Activated T-cell treated with anti-CD3 and anti-CD28 coated beads, Interleukin-2, amount 50 U/mL, for 1 hour (primary cell): ENCODE results near the gene DLL4.
"Not testable (repeated sequence)": the region's sequence is repeated elsewhere in the genome, so short reads cannot be mapped to it uniquely, and the experiment has no call there.

Experiments used
- DNase-seq: peaks from one replicate; pipeline ENCODE4 v3.0.0-alpha.2; 2020

Gene DLL4

DNA sequence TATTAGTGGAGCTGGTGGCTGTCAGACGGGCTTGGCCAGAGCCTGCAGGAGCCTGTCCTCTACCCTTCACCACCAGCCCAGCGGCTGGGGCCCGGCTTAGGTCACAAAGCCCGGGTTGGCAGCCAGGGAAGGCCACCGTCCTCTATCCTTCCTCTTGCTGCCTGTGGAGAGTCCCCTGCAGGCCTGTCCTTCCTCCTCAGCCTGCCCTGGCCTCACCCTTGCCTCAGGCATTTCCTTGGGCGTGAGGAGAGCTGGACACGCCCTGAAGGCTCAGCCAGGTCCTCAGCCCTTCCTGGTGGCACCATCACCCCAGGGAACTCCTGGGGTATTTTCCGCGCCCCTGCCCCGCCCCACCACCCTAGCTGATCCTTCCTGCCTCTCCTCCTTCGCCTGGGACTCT, 31.8 kb downstream of the DLL4 start:
- no peak for DNase-seq

DNA sequence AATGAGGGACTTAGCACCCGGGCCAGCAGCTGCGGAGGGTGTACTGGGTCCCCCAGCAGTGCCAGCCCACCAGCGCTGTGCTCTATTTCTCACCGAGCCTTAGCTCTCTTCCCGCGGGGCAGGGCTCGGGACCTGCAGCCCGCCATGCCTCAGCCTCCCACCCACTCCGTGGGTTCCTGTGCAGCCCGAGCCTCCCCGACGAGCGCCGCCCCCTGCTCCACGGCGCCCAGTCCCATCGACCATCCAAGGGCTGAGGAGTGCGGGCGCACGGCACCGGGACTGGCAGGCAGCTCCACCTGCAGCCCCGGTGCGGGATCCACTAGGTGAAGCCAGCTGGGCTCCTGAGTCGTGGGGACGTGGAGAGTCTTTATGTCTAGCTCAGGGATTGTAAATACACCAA, 32.6 kb downstream of the DLL4 start:
- not testable (repeated sequence) for DNase-seq

DNA sequence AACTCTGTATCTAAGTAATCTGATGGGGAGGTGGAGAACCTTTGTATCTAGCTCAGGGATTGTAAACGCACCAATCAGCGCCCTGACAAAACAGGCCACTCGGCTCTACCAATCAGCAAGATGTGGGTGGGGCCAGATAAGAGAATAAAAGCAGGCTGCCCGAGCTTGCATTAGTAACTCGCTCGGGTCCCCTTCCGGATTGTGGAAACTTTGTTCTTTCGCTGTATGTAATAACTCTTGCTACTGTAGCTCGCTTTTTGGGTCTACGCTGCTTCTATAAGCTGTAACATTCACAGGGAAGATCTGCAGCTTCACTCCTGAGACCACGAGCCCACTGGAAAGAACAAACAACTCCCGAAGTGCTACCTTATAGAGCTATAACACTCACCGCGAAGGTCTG, 33.2 kb downstream of the DLL4 start:
- not testable (repeated sequence) for DNase-seq

DNA sequence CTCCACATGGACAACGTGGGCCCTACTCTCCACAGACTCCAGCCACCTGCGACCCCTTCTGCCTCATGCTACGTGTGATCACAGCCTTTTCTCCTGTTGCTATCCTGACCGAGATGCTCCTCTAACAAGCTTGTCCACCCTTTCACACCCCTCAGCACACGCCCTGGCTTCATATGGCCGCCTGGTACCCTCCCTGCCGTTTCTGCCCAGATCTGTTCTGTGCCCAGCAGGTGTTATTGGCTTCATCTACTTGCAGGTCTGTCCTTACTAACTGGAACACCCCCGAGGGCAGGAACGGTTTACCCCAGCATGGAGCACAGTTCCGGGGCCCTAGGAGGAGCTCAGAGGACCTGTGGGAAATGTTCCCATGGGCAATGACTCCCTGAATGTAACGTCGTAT, 34.1 kb downstream of the DLL4 start:
- DNase-seq = no peak

DNA sequence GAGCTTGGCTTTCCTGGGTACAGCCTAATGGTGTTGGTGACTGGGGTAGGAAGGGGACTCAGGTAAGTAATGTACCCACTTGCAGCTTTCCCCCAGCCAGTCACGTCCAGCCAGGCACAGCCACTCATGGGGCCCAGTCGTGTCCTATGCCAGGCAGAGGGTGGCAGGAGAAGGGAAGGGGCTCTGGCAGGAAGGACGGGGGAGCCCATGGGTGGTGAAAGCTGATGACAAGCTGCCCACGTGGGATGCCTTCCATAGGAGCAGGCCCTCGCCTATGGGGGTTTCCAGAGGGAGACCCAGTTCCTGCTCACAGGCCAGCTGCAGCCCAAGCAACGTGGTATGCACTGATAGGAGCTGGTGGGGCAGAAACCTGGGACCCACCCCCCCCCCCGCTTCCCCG, 34.9 kb downstream of the DLL4 start:
- DNase-seq = no peak

DNA sequence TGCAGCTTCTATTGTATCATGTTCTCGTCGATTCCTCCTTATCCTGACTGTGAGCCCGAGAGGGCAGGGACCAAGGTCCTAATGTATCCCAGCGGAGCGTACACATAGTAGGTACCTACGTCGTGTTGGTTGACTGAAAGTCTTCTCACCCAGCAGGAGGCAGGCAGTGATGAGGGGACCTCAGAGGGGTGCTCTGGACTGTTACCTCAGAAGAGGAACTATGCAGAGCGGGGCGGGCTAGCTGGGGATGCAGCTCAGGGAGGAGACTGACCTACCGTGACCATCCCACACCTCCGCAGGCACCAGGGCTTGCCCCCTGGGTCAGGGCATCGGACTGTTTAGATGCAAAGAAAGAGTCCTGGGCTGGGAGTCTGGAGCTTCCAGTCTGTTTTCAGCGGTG, 35.5 kb downstream of the DLL4 start:
- no peak for DNase-seq

DNA sequence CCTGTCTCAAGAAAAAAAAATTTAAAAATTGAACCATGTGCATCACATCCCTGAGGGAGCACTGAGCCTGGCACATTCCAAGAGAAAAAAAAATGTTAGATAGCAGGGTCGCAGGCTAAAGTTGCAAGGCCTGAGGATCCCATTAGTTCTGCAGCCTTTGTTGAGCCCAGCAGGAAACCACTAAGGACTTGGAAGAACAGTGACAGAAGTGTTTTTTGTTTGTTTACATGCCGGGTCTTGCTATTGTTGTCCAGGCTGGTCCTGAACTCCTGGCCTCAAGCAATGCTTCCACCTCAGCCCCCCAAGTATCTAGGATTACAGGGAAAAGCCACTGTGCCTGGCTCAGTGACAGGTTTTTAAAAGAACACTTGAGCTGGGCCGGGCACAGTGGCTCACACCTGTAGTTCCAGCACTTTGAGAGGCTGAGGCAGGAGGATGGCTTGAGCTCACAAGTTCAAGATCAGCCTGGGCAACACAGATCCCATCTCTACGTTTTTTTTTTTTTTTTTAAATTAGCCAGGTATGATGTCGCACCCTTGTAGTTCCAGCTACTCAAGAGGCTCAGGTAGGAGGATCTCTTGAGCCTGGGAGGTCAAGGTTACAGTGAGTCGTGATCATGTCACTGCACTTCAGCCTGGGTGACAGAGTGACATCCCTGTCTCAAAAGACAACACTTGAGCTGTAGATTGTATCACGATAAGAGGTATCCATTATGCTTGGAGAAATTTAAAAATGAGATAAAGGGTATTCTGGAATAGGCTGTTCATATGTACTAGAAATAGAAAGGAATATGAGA, 39.3 kb downstream of the DLL4 start:
- DNase-seq = no peak

DNA sequence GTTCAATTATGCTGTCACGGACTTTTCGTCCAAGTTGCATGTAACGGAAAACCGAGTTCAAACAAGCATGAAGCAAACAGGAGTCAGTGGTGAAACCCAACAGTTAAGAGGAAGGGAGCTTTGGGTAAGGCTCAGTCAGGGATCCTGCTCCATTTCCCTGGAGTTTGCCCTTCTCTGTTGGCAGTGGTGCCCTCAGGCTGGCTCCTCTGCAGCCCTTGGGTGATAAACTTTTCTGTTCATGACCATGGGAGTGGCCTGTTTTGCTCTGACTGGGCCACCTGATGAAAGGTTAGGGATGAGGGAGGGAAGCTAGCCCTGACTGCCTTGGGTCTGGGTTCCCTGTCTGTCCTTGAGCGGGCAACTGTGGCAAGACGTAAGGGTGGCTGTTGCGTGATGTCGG, 40.2 kb downstream of the DLL4 start:
- no peak for DNase-seq

DNA sequence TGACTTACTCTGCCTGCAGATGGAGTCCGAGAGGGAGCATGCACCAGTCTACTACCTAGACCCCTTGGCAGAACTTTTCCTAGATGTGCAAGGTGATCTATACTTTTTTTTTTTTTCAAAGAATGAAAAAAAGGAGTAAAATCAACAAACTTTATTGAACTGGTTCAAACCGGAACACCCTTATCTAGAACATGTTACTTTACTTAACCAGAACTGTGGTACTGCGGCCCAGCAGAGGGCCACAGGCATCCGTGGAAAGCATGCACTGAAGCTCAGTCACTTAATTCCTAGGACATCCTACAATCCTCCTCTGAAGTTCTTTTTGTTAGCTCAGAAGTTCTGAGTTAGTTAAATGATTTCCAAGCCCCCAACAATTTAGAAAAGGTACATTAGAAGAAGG, 45.7 kb downstream of the DLL4 start:
- DNase-seq = no peak

DNA sequence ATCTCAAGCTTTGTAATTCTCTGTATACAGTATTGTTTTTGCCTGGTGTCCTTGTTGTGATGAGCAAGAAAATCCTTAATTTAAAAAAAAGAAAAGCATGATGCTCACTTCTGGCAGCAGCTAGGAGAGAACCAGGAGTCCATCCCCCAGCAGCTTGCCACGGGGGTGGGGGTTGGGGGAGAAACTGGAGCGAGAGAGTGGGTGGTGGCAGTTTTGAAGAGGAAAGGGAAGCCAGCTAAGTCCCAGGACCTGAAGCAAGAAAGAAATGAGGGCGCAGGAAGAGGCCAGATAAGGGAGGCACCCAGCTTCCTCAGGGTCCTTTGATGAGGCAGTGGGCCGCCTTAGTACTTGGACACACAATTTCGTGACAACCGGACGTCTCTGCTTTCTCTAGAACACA, 47.7 kb downstream of the DLL4 start:
- no peak for DNase-seq

DNA sequence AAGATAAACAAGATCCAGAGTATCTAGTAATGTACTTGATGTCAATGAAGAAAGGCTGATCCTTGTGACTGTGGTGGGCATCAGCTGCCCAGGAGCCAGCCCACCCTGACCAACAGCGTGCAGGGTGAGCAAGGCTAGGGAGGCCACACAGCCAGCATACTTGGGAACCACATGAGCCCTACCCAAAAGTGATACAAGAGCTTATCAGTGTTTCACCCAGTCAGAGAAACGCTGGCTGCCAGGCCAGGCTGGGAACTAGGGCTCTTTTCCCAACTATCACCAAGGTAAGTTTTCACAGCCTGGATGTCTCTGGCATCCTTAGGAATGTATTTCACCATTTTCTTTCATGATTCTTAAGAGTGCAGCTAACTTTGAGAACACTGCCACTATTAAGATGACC, 49.0 kb downstream of the DLL4 start:
- no peak for DNase-seq

DNA sequence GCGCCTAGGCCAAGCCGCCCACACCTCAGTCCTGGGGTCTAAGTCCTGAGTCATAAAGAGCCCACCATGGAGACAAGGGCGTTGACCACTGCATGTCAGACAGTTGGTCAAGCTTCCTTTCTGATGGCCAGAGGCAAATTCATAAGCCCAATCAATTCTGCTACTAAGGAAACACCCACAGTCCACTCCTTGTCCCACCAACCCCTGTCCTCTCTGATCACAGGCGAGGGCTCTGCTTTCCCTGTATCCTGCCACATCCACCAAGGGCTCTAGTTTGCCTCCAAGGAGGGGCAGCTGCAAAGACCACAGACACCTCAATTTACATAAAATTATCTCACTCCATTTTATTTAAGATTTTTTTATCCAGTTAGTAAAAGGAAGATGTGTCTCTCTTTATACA, 49.4 kb downstream of the DLL4 start:
- DNase-seq = no peak

DNA sequence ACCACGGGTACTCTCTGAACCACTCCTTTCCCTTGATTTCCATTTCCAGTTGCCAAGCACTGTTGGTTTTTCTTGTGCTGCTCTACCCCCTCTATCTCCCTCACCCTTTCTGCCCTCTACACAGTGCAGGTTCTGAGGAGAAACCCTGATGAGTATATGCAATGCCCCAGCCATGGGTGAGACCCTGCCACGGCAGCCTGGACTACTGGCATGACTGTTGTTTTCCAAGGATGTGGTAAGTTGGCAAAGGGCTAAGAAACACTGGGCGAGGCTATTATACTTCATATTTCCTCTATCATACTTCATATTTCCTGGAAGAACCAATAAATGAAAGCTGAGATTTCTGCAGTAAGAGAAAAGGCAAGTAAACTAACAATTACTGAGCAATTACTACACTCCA, 52.0 kb downstream of the DLL4 start:
- no peak for DNase-seq

DNA sequence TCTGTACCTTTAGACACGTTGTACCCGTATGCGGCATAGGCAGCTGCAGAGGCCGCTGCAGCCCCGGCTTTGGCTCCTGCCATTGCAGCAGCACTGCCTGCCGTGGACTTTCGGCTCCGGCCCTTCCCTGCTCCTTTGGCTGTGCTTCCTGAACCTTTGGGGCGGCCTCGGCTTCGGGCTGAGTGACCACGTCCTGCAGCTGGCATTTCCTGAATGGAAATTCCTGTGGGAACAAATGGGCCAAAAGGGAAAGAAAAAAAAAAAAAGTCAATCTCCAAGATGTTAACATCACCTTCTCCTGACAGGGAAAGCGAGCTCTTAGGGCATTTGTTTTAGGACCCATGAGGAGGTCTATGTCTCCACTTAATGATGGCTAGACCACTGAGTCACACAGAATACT, 53.7 kb downstream of the DLL4 start:
- DNase-seq = no peak

DNA sequence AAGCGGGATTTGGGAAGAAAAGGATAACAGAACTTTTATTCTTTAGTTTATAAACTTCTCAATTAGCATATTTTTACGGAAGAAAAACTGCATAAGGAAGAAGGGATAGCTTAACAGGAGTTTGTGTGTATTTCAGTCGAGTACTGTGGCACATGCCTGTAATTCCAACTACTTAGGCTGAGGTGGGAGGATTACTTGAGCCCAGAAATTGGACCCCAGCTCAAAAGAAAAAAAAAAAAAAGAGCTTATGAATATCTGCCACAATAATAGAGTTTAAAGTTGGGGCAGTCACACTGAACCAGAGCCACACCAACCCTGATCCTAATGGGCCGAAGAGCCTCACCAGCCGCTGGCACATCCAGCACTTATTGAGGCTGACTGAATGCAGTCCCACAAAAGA, 55.3 kb downstream of the DLL4 start:
- no peak for DNase-seq

DNA sequence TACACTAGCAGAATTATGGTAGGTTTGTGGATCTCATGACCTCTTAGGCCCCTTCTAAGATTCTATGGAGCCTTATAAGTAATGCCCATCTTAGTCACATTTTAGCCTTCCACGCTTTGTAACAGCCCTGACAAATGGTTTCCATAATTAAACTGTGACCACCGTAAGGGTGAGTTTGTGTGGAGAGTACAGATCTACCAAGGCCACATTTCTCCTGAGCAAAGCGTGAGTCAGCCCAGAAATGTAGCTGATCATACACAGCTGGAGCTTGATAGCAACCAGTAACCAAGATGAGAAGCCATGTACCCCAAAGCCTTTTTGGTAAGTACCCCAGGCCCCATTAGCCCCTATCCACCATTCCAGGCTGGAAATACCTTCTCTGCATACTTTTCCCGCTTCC, 55.8 kb downstream of the DLL4 start:
- no peak for DNase-seq

DNA sequence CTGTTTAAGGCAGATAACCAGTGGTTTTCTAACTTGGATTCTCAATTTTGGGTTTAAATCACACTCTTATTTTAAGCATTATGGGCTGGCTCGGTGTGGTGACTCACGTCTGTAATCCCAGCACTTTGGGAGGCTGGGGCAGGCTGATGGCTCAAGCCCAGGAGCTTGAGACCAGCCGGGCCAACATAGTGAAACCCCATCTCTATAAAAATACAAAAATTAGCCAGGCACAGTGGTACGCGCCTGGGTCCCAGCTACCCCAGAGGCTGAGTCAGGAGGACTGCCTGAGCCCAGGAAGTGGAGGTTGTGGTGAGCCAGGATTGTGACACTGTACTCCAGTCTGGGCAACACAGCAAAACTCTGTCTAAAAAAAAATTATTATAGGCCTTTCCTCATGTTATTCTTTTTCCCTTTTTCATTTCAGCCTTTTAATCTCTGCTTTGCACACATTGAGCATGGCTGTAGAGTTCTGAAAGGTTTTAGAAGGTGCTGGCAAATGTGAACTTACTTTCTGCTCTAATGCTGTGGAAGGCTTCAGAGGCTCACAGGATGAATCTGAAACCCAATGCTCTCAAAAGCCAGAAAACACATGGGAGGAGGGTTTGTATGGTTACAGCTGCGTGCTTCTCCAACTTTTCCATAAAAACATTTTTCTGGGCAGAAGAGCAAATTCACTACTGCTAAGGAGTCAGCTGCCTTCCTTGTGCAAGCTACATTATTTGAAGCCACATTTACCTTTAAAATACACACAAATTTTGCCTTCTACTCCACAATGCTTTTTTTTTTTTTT, 56.6 kb downstream of the DLL4 start:
- no peak for DNase-seq

DNA sequence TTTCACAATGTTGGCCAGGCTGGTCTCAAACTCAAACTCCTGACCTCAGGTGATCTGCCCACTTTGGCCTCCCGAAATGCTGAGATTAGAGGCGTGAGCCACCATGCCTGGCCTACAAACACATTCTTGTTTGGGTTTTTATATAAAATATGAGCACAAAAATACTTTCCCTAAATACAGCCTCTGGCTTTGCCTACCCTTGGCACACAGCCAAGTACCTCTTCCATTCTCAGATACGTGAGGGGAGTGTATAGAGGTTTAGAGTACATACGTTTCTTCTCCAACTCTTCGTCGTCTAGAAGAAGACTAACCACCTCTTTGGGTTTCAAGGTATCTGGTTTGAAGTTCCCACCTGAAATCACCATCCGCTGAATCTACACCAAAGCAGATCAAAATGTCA, 57.7 kb downstream of the DLL4 start:
- no peak for DNase-seq

DNA sequence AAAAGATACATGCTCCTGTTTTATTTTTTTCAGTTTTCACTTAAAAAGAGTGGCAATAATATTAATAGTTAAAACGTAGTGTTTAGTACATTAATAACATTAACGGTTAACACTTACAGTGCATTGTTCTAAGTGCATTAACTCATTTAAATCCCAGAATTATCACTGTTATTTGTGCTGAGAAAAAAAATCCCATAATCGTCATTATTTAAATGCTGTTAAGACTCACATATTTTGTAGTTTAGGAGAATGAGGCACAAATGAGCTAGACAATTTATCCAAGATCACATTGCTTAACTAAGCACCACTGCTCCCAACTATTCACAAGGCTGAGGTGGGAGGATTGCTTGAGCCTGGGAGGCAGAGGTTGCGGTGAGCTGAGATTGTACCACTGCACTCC, 59.0 kb downstream of the DLL4 start:
- no peak for DNase-seq
